ENCODE measurements around the gene CDR2.

- TF ChIP-seq, protein P1, sequence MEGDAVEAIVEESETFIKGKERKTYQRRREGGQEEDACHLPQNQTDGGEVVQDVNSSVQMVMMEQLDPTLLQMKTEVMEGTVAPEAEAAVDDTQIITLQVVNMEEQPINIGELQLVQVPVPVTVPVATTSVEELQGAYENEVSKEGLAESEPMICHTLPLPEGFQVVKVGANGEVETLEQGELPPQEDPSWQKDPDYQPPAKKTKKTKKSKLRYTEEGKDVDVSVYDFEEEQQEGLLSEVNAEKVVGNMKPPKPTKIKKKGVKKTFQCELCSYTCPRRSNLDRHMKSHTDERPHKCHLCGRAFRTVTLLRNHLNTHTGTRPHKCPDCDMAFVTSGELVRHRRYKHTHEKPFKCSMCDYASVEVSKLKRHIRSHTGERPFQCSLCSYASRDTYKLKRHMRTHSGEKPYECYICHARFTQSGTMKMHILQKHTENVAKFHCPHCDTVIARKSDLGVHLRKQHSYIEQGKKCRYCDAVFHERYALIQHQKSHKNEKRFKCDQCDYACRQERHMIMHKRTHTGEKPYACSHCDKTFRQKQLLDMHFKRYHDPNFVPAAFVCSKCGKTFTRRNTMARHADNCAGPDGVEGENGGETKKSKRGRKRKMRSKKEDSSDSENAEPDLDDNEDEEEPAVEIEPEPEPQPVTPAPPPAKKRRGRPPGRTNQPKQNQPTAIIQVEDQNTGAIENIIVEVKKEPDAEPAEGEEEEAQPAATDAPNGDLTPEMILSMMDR (IDR thresholded peaks at IDR 0.05; ENCODE audit: insufficient read depth, low read depth, low read length), result no peak
- TF ChIP-seq EZH2 (IDR thresholded peaks at IDR 0.05; ENCODE audit: insufficient read depth, low read length), result no peak
These were observed 40.9 kb downstream of the CDR2 start for GRCh38 chr16:22333457-22333994.

Measured in astrocyte (in vitro differentiated cells and primary cell).